ENCODE data around the gene COL9A3.

- TF ChIP-seq, protein P1, sequence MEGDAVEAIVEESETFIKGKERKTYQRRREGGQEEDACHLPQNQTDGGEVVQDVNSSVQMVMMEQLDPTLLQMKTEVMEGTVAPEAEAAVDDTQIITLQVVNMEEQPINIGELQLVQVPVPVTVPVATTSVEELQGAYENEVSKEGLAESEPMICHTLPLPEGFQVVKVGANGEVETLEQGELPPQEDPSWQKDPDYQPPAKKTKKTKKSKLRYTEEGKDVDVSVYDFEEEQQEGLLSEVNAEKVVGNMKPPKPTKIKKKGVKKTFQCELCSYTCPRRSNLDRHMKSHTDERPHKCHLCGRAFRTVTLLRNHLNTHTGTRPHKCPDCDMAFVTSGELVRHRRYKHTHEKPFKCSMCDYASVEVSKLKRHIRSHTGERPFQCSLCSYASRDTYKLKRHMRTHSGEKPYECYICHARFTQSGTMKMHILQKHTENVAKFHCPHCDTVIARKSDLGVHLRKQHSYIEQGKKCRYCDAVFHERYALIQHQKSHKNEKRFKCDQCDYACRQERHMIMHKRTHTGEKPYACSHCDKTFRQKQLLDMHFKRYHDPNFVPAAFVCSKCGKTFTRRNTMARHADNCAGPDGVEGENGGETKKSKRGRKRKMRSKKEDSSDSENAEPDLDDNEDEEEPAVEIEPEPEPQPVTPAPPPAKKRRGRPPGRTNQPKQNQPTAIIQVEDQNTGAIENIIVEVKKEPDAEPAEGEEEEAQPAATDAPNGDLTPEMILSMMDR (conservative IDR thresholded peaks at IDR 0.05; ENCODE audit: low read length), result no peak
- no peak for TF ChIP-seq EZH2phosphoT487 (IDR thresholded peaks at IDR 0.05; ENCODE audit: borderline replicate concordance)
Measured at GRCh38 chr20:62773845-62774714, 42.8 kb upstream of the COL9A3 start.

Measured in Loucy (cell line).